GM21390 (cell line): ENCODE measurements around the gene NAT14.
"Not testable (repeated sequence)": the region's sequence is repeated elsewhere in the genome, so short reads cannot be mapped to it uniquely, and the experiment has no call there.

Source experiments
- ATAC-seq: cut with Tn5 transposase; IDR thresholded peaks from one replicate; pipeline ENCODE4 v1.9.1; 2021; ENCODE audit not compliant: unreplicated experiment

Gene NAT14

DNA sequence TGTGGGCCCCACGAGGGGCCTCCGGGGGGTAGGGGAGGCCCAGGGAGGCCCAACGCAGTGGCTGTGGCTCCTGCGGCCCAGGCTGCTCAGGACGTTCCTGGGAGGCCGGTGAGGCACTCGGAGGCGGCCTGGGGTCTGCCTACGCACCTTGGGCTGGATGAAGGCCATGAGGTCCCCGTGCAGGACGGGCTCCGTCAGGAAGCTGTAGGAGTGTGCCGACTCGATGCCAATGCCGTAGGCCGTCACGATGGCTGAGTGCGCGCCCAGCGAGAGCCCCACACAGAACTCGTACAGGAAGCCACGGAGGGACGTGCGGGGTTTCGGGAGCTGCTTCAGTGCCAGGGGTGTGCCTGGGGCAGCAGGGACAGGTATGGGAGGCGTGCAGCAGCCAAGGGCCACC is 46.0 kb downstream of the NAT14 start:
- ATAC-seq: no peak

DNA sequence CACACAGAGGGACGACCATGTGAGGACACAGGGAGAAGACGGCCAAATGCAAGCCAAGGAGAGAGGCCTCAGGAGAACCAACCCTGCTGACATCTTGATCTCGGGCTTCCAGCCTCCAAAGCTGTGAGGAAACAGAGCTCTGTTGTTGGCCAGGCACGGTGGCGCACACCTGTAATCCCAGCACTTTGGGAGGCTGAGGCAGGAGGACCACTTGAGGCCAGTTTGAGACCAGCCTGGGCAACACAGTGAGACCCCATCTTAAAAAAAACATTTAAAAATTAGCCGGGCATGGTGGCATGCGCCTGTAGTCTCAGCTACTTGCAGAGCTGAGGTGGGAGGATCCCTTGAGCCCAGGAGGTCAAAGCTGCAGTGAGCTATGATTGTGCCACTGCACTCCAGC is 49.3 kb downstream of the NAT14 start:
- not testable (repeated sequence) for ATAC-seq

DNA sequence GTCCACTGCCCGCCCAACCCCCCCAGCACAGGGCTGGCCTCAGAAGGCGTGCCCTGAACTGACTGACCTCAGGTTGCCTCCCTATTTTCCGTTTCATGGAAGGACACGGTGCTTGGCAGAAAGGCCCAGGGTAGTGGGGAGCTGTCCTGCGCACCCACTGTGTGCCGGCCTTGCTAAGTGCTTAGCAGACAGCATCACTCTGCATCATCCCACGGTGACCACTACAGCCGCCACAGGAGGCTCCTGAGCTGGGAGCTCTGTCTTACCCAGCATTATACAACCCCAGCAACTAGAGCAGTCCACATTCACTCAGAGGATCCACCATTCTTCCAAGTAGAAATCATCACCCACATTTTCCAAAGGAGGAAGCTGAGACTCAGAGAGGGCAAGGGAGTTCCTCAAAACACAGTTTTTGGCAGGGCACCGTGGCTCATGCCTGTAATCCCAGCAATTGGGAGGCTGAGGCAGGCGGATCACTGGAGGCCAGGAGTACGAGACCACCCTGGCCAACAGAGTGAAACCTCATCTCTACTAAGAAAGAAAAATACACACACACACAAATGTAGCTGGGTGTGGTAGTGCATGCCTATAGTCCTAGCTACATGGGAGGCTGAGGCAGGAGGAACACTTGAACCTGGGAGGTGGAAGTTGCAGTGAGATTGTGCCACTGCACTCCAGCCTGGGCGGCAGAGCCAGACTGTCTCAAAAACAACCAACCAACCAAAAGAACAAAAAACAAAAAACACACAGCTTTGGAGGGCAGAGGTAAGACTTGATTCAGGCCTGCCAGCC is 50.4 kb downstream of the NAT14 start:
- no peak for ATAC-seq

DNA sequence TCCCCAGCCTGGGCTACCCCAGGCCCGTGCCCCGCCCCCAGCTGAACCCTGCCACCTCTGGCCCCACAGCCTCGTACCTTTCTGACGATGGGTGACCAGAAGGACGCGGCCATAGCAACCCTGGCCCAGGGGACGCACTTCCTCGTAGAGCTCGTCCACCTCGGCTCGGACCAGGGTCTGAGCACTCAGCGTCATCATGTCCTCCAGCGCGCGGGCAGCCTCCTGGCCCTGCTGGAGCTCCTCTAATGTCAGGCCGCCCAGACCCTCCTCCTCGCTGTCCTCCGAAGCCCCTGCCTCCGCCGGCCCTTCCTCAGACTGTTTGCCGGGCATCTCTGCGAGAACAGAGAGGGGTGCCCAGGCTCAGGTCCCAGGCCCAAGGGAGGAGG is 51.0 kb downstream of the NAT14 start:
- no peak for ATAC-seq

DNA sequence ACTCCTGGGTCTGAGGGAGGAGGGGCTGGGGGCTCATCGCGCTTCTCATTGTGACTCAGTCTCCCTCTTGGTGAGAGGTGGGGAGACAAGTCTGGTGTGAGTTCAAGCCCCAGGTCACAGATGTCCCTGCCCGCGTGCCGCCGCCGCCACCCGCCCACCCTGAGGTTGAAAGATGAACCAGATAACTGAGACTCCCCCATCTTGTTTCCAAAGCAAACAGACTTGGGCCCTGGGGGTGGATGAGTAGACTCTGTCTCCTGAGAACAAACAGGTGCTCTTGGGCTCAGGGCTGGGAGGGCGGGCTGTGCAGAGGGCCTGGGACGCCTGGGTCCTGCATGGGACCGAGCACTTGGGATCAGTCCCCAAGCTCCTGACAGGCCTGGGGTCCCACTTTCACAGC is 51.4 kb downstream of the NAT14 start:
- no peak for ATAC-seq
